AML-193 (cell line): ENCODE data around the gene PHTF1.

Experiments
- DNase-seq, 2 experiments: peaks; one replicate each; lab custom pipeline; 2025; lab: John Stamatoyannopoulos, UW

PHTF1 gene

DNA sequence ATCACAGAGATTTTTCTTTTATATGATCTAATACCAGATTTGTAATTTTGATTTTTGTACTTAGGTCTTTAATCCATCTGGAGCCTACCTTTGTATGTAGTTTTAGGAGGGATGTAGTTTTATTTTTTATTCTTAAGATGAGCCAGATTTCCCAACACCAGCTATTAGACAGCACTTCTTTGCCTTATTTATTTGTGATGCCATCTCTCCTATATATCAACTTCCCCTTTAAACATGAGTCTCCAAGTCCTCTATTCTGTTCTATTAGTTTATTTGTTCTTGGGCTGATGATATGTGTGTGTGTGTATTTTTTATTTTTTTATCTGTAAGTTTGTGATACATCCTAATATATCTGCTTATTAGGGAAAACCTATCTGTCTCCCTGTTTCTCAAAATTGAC lies 94.2 kb downstream of the PHTF1 start:
- DNase-seq: no peak

DNA sequence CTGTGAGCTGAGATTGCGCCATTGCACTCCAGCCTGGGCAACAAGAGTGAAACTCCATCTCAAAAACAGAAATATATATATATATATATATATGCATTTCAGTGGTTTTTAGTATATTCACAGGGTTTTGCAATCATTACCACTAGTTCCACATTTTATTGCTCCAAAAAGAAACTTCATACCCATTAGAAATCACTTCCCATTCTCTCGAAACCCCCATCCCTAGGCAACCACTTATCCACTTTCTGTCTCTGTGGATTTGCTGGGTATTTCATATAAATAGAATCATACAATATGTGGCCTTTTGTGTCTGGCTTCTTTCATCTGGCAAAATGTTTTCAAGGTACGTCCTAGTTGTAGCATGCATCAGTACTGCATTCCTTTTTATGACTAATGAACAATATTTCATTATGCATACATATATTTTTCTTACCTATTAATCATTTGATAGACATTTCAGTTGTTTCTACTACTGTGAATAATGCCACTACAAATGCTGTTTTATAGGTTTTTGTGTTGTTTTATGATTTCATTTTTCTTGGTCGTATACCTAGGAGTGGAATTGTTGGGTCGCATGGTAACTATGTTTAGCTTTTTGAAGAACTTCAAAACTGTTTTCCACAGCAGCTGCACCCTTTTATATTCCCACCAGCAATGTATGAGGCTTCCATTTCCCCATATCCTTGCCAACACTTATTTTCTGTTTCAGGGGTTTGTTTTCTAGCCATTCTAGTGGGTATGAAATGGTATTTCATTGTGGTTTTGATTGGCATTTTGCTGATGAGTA lies 95.9 kb downstream of the PHTF1 start:
- DNase-seq: peak; percentile 69 to 83

DNA sequence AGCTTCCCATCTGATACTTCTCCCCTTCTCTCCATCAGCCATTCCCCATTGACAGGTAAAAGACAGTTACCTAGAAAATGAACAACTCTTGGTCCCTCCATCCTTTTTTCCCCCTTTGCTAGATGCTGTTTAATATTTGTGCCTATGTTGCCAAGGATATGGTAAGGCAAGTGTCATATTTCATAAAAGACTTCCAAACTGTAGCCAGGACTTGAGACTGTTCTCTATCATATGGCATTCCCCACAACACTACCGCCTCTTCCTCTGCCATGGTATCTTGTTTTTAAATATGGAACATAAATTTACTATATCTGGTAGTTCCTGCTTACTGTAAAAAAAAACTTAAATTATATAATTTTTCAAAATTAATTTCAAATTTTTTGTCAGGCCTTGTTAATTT lies 97.2 kb downstream of the PHTF1 start:
- DNase-seq: no peak

DNA sequence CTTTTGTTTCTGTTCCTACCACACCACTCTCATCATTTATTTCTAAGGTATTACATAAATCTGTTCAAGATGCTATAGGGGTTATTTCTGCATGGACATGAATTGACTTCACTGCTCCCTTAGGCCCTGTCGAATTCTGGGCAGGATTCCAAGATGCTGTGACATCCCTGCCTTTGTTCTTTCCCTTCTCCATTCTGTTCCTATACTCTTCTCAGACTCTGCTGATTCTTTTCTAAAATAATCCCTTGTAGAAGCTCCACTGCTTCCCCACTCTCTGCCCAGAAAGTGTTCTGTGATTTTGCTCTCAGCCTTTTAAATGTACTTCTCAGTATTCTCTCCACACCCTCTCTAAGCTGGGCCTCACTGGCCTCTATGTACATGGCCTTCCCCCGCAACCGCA lies 99.2 kb downstream of the PHTF1 start:
- no peak for DNase-seq

DNA sequence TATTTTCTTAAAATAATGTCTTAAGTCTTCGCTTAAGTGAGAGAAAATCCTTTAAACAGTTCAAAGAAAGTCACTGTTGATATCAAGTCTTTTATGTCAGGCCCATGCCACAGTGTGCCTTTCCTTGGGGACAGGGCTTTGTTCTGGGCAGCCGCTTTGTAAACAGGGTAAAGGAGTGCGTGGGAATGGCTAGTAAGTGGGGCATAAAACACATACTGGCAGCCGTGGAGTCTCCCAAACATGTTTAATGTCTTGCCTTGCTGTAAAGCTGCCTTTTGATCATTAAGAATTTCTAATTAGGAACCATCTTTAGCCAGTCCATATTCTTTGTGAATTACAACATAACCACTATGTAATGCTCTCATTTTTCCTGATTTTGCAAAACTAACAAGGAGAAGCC lies 99.7 kb downstream of the PHTF1 start:
- no peak for DNase-seq

DNA sequence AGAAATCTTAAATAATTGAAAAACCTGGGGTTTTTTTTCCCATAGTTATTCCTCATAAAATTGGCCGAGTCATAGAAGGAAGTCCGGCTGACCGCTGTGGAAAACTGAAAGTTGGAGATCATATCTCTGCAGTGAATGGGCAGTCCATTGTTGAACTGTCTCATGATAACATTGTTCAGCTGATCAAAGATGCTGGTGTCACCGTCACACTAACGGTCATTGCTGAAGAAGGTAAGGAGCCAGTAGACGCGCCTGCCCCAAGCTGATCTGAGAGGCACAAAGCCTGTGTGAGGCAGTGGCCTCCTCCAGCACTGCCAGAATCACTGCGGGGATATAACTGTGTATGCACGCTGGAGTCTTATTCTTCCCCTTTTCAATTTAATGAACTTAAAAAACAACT lies 100.3 kb downstream of the PHTF1 start:
- no peak for DNase-seq

DNA sequence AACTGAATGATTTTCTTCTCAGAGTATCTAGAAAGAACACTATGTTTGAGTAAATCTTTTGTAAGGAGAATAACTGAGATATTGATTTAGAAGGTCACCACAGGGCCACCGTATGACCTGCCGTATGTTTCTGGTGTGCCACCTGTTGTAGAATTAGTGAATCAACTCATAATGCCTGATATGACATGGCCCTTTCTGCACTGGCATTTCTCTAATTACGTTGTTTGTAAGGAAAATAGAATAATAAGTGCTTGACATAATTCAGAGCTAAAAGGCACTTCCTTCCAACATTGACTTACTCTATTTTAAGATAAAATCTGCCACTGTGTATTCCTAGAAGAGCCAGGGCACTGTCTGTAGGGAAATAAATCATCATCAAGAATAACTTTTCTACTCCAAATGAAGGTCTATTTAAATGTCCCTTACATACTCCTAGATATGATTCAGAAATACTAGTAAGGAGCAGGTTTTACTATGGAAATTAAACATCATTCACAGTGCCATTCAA lies 101.7 kb downstream of the PHTF1 start:
- DNase-seq: no peak

DNA sequence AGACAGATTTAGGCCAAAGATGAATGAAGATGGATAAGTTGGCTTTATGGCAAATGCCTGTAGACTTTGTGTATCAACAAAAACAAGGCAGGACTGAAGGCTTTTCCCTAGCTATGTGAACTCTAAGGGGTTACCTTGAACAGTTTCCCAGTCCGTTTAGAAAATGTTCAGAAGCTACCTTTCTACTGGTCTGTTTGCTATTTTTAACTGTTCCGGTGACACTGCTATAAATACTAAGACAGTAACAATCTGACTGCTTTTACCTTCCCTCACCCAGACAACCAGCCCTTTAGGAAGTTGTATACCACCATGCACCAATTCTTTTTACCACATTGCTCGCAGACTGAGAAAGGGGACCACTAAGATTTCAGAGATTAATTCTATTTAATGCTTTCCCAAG lies 102.2 kb downstream of the PHTF1 start:
- DNase-seq: no peak

DNA sequence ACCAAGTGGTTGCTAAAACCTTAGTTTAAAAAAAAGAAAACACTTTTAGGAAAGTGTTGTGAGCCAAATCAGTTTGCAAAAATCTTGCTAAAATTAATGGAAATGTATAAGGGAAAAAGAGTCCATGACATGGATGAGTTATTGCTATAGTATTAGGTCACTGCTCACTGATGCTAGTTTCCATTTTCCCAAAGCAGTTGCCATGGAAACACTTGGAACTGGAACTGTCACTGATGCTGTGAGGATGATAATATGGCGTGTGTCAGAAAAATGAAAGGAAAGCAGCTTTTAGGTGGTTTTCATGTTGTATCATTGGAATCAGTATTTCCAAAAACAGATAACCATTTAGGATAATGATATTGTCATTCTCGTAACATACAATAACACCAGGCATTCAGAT lies 104.4 kb downstream of the PHTF1 start:
- DNase-seq: no peak

DNA sequence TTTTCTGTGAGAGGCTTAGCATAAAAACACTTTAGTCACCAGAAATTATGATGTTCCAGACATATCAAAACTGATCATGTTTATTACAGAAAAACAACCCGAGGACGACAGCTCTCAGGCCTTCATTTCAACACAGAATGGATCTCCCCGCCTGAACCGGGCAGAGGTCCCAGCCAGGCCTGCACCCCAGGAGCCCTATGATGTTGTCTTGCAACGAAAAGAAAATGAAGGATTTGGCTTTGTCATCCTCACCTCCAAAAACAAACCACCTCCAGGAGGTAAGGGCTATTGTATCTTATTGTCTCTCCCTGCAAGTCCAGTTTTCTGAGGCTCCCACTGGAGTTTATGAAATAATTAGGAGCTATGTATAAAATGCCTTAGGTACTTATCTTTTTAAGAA lies 105.5 kb downstream of the PHTF1 start:
- no peak for DNase-seq

DNA sequence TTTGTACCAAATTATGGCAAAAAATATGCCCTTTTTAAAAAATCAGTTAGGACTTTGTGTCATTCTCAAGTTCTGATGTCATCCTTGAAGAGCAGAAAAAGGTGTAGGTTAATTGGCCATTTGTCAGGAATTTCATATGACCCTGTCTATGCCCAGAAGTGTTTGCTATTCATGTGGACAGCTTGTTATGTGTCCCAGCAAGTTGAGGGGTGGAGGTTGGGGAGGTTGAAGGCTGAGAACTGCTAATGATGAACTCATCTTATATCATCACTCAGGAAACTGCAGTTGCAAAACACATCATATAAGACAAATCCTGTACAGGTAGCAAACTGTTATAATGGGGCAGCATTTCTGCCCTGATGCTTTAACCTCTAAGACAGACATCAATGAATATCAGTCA lies 106.5 kb downstream of the PHTF1 start:
- no peak for DNase-seq

DNA sequence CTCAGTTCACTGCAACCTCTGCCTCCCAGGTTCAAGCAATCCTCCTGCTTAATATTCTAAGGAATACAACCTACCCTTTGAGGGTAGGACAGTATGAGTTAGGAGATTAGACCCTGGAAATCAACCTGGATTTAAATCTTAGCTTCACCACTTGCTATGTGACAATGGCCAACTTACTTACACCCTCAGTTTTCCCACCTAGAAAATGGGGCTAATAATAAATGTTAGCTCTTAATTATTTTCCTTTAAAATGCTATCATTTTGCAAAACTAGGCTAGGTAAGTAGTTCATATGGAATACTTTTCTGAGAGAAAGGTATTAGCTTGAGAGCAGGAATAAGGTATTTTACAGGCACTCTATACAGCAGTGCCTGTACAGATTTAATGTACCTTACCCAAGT lies 110.8 kb downstream of the PHTF1 start:
- no peak for DNase-seq

DNA sequence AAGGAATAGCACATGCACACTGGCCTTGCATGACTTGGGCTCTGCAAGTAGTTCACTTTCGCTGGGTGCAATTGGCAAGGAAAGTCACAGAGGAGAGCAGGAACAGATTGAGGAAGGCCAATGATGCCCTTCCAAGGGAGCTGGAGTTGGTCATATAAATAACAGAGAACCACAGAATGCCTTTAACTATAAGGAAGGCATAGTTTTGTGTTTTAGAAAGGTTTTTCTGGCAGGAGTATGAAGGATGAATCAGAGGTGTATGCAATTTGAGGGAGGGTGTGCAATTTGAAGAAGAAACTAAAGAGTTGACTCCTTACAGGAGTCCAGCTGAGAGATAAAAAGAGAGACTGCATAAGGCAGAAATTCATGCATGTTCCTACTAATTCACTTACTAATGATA lies 112.1 kb downstream of the PHTF1 start:
- no peak for DNase-seq
